Occipital lobe (tissue), 3 donors: Measurements from ENCODE around the gene SIN3B. TPM values are rescaled to one million over a fixed set of nuclear protein-coding genes. Genes with fewer than 3 reads are reported as not detected.

Experiments used
- DNase-seq: peaks from one replicate; lab custom pipeline; 2025; lab: John Stamatoyannopoulos, UW
- small RNA-seq: library from RNA; depleted of rRNA; stranded (forward); fragments of <200 nt; gene quantifications from one replicate; pipeline ENCODE3, GENCODE V24; 2014
- total RNA-seq: library from RNA; depleted of rRNA; stranded (reverse); fragments of >200 nt; gene quantifications from one replicate; pipeline ENCODE4 v1.2.3, GENCODE V29; 2014

Gene SIN3B
- total RNA-seq, 1 donor from 2014 or later: 32.9 TPM

DNA sequence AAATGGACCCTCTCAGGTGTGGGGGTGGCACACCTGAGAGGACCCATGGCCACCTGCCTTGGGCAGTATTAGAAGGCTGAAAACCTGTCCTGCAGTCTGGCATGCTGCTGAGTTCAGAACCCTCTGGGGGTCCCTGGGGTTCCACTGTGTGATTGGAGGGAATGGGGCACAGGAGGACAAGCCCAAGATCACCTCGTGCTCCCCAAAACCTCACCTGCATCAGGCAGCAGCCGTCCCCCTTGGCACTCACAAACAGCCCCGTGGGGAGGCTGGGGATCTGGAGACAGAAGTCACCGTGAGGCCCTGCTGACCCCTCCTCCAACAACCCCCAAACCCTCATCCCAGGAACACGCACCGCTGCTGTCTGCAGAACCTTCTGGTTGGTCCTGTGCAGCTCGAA is 74.1 kb downstream of the SIN3B start:
- no peak for DNase-seq

DNA sequence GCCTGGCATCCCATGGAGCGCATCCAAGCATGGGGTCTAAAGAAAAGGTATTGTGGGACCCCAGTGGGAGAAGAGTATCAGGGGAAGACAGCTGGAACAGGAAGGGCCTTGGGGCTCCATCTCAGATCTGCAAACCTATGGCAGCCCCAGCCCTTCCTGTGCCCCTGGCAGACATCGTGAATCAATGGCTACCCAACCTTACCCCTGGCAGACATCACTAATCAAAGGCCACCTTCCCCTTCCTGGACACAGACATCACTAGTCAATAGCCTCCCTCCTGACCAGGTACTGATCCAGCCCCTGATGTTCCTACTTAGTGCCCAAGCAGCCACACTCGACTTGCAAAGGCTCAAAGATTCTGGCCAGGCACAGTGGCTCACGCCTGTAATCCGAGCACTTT is 75.4 kb downstream of the SIN3B start:
- DNase-seq: no peak

DNA sequence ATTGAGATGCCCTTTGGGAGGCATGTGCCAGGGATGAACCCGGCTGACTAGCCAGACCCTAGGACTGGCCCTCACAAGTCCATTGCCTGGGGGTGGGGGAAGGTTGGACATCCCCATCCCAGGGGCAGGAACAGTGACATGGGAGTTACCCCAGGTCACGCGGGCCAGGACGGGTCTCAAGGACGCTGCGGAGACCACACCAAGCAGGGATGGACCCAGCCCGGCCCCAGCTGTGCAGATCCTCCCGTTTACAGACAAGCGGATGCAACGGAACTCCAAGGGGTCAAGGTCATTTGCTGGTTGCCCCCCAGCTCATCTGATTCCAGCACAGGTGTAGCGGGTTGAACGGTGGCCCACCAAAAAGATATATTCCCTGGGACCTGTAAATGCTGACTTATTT is 79.6 kb downstream of the SIN3B start:
- DNase-seq: no peak

DNA sequence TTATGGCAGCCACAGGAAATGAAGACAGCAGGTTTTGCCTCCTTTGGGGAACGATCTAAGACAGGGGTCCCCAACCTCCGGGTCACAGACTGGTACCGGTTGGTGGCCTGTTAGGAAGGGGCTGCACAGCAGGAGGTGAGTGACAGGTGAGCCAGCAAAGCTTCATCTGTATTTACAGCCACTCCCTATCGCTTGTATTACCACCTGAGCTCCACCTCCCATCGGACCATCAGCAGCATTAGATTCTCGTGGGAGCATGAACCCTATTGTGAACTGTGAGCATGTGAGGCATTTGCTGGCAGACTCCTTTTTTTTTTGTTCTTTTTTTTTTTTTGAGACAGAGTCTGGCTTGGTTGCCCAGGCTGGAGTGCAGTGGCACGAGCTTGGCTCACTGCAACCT is 81.8 kb downstream of the SIN3B start:
- DNase-seq: no peak

DNA sequence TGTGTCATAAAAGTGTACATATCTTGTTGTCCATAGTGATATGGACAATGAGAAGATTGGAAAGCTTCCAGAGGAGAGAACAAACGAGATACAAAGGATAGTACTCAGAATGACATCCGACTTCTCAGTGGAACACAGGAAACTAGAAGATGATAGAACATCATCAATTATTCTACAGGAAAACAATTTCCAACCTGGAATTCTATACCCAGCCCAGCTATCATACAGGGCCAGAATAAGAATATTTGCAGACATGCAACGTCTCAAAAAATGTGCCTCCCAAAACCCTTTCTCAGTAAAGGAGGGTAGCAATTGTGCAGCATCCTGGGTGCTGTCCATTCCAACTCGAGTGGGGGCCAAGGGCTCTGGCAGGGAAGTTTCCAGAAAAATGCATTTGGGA is 83.6 kb downstream of the SIN3B start:
- DNase-seq: no peak

DNA sequence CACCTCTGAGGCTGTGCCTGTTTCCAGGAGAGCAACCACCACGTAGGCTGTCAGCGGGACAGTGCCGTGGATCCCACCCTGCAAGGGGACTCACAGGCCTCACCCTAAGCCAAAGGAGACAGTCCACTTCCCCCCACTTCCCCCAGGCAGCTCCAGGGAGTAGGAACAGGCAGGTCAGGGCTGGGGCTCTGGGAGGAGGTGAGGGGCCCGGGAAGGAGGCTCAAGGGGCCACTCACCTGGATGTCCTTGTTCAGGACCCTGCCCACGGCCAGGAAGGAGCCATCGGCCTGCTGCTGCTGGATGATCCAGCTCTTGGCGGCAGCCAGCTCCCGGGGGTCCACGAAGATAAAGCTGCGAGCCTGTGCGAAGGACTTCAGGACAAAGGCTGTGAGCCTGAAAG is 85.2 kb downstream of the SIN3B start:
- DNase-seq: no peak

DNA sequence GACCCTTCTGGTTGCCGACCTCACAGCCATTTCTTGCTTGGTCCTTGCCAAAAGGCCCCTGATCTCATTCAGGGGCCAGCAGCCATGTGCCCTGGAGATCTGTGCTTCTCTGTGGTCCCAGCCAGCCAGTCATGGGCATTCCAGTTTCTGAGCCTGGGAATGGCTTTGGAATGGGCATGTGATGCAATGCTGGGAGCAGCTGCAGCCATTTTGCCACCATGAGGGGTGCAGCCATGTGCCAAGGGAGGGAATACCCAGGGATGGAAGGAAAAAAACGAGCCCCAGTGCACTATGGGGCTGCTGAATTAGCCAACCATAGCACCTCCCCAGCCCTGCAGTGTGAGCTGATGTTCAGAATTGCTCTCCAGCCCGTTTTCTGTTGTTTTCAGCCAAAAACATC is 85.9 kb downstream of the SIN3B start:
- DNase-seq: no peak

DNA sequence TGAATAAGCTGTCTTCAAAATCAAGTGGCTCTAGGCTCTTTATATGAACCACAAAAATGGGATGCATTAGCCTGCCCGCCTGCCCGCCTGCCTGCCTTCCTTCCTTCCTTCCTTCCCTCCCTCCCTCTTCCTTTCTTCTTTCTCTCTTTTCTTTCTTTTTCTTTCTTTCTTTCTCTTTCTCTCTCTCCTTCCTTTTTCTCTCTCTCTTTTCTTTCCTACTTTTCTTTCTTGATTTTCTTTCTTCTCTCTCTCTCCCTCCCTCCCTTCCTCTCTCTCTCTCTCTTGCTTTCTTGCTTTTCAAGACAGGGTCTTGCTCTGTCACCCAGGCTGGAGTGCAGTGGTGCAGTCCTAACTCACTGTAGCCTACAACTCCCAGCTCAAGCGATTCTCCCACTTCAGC is 86.5 kb downstream of the SIN3B start:
- no peak for DNase-seq

DNA sequence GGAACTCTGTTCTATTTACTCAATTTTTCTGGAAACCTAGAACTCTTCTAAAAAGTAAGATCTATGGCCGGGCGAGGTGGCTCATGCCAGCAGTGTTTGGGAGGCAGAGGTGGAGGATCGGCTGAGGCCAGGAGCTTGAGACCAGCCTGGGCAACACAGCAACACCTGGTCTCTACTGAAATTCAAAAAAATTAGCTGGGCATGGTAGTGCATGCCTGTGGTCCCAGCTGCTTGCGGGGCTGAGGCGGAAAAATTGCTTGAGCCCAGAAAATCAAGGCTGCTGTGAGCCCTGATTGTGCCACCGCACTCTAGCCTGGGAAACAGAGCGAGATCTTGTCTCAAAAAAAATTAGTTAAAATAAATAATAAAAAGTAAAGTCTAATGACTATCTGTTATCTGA is 88.2 kb downstream of the SIN3B start:
- no peak for DNase-seq

DNA sequence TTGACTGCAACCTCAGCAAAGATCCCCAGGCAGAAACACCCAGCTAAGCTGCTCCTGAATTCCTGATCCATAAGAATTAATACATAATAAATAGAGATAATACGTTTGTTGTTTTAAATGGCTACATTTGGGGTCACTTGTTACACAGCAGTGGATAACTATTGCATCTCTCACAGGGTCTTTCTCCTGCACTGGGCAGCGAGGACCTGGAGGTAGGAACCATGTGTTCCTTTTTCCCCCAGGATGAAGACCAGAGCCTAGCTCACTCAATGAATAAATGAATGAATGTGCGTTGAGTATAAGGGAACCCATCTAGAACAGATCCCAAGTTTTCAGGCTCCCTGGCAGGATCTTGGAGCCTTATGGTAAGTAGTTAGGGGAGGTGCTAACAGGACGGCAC is 90.3 kb downstream of the SIN3B start:
- DNase-seq: no peak

DNA sequence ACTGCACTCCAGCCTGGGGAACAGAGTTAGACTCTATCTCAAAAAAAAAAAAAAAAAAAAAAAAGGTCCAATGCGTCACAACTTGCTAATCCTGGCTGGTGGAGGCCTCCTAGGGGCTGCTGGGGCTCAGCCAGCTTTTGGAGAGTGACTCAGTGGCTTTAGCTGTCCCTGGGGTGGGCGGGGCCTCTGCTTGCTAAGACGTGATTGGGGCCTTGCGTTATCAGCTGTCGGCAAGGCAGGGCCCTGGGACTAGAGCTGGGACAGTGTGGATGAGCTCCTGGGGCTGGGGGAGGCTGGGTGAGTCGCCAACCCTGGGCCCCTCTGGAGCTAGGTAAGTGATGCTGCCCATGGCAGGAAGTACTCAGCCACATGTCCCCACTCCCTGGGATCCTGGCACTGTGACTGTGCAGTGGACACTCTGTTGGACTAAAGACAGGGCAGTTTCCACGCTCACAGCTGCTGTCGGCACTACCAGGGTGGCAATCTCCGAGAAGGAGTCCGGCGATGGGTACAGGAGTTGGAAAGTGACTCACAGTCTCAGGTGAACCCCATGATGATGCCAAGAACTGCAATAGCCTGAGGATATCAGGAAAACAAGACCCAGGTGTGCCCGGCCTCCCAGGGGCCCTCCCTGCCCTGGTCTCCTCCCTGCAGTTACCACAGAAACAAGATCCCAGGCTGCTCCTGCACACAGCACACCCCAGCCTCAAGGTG is 91.8 kb downstream of the SIN3B start:
- DNase-seq: no peak

DNA sequence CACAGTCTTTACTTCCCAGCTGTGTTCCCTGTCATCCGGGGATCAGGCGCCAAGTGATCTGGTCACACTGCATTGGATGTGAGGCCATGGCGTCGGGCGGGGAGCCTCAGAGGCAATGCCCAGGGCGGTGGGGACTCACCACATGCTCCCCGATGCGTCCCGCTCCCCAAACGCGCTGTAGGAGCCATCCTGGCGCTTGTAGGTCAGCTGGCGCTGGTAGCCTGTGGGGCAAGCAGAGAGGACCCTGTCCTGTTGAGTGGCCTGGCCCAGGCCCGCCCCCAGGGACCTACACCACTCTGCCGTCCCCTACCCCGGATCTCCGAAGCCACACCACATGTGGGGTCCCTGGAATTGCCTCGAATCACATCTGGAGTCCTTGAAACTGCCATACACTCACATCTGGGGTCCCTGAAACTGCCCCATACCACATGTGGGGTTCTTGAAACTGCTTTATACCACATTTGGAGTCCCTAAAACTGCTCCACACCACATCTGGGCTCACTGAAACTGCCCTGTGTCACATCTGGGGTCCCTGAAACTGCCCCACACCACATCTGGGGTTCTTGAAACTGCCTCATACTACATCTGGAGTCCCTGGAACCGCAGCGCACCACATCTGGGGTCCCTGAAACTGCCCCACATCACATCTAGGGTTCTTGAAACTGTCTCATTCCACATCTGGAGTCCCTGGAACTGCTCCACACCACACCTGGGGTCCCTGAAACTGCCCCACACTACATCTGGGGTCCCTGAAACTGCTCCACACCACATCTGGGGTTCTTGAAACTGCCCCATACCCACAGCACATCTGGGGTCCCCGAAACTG is 92.8 kb downstream of the SIN3B start:
- DNase-seq: no peak

DNA sequence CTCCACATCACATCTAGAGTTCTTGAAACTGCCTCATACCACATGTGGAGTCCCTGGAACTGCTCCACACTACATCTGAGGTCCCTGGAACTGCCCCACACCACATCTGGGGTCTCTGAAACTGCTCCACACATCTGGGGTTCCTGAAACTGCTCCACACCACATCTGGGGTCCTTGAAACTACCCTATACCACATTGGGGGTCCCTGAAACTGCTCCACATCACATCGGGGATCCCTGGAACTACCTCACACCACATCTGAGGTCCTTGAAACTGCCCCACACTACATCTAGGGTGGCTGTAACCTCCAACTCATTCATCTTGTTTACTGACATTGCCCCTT is 93.4 kb downstream of the SIN3B start:
- no peak for DNase-seq

DNA sequence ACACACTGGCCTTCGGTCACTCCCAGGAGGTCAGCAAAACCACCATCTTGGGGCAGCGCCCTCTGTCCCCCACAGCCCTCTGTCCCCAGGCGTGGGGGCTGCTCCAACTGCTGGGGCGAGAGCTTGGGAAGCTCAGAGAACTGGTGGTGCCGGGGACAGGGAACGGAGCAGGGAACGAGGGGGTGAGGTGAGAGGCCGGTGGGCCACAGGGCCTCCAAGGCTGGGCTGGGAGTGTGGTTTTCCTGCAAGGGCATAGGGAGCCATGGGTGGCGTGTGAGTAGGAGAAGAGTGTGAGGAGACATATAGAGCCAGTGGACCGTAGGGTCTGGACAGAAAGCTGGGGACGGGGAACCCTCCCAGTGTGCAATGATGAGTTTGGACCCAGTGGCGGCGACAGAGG is 93.8 kb downstream of the SIN3B start:
- DNase-seq: no peak

DNA sequence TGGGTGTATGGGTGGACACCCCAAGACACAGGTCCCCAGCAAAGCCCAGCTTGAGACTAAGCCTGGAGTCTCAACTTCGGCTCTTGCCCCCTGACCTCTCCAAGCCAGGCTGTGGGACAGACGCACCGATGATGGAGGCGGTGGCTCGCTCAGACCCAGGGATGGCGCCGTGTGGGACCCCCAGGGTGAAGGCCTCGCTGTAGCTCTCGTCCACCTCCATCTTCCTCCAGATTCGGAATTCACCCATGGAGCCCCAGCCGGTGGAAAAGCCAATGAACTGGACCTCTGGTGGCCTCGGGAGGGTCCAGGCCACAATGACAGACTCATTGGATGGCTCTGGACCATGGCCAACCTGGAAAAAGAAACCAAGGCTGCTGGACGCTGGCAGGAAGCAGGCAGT is 98.7 kb downstream of the SIN3B start:
- no peak for DNase-seq

DNA sequence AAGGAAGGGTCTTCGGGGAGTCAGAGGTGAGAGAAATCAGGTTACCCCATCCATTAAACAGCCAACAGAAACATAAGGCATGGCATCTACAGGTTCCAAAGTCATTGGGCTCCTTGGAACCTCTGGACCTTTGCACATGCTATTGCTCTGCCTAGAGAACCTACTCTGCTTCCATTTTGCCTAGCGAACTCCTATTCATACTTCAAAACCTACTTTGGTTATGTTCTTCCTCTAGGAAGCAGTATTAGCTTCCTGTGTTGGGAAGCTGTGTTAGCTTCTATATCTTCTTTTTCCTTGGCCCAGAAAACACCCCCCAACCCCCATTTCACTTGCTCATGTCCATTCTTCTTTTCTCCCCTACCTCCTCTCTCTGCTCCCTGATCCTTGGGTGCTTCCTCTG is 99.2 kb downstream of the SIN3B start:
- DNase-seq: no peak

DNA sequence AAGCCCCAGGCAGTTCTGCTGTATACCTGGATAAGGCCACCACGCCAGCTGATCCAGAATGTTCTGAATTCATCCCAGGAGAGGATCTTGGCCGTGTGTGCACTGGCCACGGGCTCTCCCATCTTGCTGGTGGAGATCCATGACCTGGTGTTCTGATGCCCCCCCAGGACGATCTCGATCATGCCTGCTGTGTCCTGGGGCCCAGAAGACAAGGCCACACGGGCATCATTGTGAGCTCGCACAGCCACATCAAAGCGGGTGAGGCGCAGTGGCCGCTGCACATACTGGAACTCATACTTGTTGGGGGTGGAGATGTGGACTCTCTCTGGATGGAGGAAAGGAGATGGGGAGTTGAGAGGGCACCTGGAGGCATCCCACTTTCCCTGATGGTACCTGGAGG is 99.7 kb downstream of the SIN3B start:
- DNase-seq: no peak

Small RNAs within 50 kb of the gene (small RNA-seq; reads per million reads assigned to genes)
- gene AC008737.3: not detected
- gene RN7SL823P: not detected
- not detected for gene RN7SL835P

Other genes starting within 250 kb of the SIN3B start
- 3.3 TPM for gene MED26, start 201.2 kb upstream of the SIN3B start, total RNA-seq
- gene SMIM7, start 169.3 kb upstream of the SIN3B start, total RNA-seq: 44.5 TPM
- gene TMEM38A, start 168.3 kb upstream of the SIN3B start, total RNA-seq: 8.4 TPM
- gene NWD1, start 109.6 kb upstream of the SIN3B start, total RNA-seq: 0.31 TPM
- under 0.01 TPM for gene F2RL3, start 59.6 kb downstream of the SIN3B start, total RNA-seq
- 7.8 TPM for gene CPAMD8, start 197.4 kb downstream of the SIN3B start, total RNA-seq
- 1.9 TPM for gene HAUS8, start 246.1 kb downstream of the SIN3B start, total RNA-seq
- gene MYO9B, start 246.4 kb downstream of the SIN3B start, total RNA-seq: 24.0 TPM